GM12873 (cell line): ENCODE data around the gene EIPR1.
A peak's percentile ranks its signal among the peaks of the same experiment; 100 is the strongest.

Experiments
- TF ChIP-seq, protein P1 (sequence below): IDR thresholded peaks from 2 replicates; pipeline ENCODE4 v1.5.1; 2012; ENCODE audit warnings: low read depth, mild to moderate bottlenecking, moderate library complexity, low read length, control low read depth; ENCODE audit not compliant: insufficient read depth; ENCODE audit errors: missing control alignments

EIPR1 gene

DNA sequence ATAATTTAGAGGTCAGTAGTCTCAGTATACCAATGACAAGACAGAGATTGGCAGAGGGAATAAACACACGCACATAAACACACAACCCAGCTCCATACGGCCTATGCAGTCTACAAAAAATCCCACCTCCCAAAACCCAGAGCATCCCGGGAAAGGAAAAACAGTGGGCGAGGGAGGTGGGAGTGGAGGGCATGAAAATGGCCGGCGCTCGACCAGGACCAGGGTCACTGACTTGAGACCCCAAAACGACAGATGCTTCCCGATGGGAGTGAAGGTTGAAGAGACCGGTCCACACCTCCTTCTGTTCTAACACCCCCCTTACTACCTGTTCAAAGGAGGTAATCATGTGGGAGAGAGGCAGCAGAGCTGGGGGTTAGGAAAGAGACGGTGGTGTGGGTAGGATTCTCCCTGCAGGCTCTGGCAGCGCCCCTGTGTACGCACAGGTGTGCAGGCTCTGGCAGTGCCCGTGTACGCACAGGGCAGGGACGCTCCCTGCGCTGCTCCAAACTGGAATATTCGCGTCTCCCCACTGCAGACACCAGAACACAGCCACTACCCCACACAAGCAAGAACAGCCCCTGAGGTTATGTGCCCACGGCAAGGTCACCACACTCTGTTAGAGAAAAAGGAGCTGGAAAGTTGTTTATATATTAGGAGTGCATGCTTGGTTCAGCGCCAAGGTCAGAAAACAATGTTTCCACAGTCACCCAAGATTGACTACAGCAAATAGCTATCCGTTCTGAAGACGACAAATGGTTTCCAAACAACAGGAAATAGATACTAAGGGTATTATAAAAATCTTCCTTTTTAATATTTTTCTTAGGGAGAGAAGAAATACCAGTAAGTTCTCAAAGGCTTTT lies 67.9 kb downstream of the EIPR1 start:
- TF ChIP-seq, protein P1, sequence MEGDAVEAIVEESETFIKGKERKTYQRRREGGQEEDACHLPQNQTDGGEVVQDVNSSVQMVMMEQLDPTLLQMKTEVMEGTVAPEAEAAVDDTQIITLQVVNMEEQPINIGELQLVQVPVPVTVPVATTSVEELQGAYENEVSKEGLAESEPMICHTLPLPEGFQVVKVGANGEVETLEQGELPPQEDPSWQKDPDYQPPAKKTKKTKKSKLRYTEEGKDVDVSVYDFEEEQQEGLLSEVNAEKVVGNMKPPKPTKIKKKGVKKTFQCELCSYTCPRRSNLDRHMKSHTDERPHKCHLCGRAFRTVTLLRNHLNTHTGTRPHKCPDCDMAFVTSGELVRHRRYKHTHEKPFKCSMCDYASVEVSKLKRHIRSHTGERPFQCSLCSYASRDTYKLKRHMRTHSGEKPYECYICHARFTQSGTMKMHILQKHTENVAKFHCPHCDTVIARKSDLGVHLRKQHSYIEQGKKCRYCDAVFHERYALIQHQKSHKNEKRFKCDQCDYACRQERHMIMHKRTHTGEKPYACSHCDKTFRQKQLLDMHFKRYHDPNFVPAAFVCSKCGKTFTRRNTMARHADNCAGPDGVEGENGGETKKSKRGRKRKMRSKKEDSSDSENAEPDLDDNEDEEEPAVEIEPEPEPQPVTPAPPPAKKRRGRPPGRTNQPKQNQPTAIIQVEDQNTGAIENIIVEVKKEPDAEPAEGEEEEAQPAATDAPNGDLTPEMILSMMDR: no peak

DNA sequence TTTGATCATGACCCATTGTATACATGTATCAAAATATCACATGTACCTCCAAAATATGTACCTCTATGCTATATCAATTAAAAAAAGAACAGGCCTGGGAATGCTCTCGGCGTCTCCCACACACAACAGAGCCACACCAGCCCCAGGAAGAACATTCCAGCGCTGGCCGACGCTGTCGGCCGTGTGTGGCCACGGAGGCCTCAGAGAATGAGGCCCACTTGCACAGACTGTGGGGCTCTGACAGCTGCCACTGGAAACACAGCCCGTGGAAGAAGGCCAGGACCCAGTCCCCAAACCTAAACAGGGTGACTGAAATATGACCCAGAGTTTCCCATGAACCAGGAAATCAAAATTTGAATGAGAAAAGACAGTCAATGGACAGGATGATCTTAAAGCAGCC lies 69.7 kb downstream of the EIPR1 start:
- TF ChIP-seq, protein P1: no peak

DNA sequence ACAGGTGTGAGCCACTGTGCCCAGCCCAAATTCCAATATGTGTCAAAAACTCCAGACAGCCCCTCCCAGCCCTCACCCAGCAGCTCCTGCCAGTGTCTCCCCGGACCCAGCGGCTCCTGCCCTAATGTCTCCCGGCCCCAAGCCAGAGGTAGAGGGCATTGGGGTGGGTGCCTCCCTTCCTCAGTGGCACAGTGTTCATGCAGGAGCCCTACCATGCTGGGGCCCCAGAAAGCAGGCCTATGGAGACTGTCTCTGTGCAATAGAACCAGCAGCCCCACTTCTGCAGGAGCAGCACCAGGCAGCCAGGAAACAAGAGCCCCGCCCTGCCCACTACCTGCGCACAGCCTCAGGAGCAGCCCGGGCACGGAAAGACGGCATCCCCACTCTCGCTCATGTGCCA lies 70.4 kb downstream of the EIPR1 start:
- TF ChIP-seq, protein P1: no peak

DNA sequence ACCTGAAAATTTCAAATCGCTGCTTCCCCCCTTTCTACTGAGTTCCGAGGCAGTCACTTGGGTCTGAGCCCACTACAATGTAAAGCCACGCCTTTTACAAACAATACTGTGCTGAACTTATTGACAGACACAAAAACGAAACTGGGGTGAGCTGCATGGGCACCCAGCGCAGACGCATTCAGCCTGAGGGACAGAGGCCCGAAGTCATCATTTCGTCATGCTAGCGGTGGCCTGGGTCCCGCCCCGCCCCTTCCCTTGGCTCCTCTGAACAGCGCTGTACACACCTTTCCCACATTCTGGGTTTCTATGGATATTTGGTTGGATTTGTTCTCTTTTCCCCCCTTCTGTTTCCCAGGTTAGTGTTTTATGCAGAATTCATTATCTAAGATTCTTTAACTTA lies 71.7 kb downstream of the EIPR1 start:
- TF ChIP-seq, protein P1: no peak

DNA sequence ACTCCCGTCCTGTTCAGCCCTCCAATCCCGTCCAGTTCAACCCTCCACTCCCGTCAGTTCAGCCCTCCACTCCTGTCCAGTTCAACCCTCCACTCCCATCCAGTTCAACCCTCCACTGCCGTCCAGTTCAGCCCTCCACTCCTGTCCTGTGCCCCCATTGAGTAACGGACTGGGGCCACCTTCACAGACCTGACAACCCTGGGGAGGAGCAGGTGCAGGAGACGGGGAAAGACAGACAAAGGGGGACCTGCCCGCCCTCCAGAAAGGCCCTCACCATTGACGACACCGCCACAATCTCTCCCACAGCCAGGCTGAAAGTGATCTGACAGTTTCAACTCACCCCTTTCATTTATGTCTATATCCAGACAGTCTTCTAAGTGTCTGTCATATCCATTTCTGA lies 72.2 kb downstream of the EIPR1 start:
- TF ChIP-seq, protein P1: no peak

DNA sequence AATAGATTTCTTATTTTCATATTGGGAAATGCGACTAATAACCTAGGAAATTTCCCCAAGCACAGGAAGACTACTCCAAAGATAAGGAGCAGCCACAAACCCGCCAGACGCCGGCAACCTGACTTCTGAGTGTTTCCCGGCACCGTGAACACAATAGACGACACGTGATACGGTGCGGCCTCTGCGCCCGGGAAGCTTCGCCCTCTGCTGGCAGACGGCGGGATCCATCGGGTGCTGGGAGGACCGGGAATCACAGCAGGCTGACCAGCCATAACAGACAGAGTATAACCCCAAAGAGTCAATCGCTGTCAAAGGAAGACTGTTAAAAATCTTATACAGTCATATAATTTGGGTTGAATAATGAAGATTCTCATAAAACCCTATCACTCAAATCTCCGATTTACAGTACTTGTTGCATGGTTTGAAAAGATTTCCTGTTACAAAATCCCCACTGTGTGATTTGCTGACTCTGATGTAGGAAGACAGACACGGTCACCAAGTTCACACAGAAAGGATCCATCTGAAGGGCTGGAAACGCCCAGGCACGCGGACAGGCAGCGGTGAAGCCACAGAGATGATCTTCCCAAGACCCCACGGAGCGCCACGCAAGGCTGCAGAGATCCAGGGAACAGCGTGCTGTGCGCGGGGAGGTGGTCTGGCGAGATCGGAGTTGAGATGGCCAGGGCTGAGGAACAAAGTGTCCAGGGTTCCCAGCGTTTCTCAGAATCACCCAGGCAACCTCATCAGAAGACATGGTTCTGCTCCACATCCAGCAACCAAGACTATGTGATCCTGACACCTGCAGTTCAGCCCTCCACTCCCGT lies 73.8 kb downstream of the EIPR1 start:
- TF ChIP-seq, protein P1: peak; percentile 87

DNA sequence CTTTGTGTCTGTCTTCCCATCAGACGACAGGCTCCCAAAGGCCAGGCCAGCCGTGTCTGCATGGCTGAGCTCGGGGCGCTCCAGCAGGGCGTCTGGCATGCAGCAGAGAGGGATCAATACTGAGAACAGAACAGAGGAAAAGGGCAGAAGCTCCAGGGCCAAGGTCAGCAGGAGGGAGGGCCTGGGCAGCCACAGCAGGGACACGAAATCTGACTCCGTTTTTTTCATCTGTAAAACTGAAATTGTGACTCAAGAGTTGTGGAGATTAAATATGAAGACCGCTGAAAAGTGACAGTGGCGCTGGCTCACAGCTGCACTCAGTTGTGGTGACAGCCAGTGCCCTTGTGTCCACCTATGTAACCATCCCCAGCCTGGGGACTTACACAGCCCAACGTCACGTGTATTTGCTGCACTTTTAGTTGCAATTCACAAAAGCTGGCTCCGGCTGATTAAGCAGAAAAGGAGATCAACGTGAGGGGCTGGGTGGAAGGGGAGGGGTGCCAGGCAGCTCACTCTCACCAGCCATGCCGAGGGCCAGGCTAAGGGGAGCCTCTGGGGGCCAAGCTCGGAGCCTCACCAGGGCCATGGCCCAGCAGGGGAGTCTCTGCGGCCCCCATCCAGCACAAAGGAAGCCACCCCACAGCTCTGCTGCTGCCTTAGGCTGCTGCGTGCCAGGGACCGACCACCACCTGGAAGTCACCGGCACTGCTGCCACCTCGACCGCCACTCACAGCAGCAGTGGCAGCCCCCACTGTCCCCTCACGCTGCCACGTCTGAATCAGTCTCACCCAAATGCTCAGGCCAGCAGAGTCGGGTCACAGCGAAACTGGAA lies 74.7 kb downstream of the EIPR1 start:
- TF ChIP-seq, protein P1: no peak
